ENCODE data around the gene CRY1.
A peak's percentile ranks its signal among the peaks of the same experiment; 100 is the strongest.

Gene CRY1

DNA sequence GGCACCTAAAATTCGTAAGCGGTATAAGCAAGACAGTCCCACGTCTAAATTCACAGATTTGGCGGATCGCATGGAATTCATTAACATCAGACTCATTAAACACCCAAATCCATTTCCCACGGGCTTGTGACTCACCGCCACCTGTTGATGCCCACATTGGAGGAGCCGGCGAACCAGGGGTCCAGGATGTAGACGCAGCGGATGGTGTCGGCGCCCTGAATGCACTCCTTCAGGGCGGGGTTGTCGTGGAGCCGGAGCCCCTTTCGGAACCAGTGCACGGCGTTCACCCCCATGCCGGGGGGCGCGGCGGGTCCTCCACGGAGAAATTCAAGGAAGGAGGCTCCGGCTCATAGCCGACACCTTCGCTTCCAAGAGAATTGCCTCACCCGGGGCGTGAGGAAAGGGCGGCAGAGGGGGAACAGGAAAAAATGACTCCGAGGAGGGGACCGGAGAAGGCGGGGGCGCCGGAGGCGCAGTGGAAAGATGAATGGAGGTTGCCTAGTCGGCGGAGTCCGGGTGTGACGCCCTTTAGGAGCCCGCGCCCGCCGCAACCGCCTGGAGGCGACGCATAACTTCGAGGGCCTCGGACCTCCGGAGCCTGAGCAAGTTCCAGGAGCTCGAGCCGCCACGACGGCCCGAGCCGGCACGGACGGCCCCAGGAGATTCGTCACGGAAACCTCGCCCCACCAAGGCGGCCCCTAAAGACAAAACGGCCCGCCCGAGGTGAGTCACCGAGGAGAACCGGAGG, 506 bp downstream of the CRY1 start:
- TF ChIP-seq, protein P1, sequence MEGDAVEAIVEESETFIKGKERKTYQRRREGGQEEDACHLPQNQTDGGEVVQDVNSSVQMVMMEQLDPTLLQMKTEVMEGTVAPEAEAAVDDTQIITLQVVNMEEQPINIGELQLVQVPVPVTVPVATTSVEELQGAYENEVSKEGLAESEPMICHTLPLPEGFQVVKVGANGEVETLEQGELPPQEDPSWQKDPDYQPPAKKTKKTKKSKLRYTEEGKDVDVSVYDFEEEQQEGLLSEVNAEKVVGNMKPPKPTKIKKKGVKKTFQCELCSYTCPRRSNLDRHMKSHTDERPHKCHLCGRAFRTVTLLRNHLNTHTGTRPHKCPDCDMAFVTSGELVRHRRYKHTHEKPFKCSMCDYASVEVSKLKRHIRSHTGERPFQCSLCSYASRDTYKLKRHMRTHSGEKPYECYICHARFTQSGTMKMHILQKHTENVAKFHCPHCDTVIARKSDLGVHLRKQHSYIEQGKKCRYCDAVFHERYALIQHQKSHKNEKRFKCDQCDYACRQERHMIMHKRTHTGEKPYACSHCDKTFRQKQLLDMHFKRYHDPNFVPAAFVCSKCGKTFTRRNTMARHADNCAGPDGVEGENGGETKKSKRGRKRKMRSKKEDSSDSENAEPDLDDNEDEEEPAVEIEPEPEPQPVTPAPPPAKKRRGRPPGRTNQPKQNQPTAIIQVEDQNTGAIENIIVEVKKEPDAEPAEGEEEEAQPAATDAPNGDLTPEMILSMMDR (conservative IDR thresholded peaks at IDR 0.05; ENCODE audit: control insufficient read depth, insufficient read depth, low read depth, low read length), result no peak
- H3K4me3 ChIP-seq (ENCODE audit: control insufficient read depth, low read depth, low read length), result peak overlapping the region; percentile 85
- DNase-seq (ENCODE audit: low read depth), result peak; percentile 36

DNA sequence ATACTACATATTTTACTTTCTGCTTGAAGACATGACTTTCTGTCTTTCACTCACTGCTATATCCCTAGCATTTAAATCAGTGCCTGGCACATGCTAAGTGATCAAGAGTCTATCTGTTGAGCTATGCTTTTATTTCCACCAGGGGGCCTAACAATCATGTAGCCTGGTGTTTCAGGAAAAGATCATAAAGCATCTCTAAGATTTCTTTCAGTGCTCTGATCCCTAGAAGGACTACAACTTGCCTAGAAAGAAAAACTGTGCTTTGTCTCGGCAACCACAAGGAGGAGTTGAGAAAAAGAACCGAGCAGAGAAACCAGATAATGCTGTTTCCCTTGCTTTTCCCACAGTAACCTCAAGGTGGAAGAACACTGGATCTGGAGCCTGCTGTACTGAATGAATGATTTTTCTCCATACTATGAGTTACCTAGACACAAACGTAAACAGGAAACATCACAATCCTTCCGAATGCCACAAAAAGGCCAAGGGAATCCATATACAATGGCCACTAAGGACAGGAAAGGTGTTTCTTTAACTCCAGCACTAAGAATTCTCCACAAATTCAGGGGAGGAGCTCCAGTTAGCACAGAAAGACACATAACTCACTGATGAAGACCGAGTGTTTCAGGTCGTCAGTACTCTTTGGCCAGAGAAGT, 1.2 kb downstream of the CRY1 start:
- peak overlapping the region; percentile 85 for H3K4me3 ChIP-seq (ENCODE audit: control insufficient read depth, low read depth, low read length)
- peak; percentile 96 for DNase-seq (ENCODE audit: low read depth)
- TF ChIP-seq, protein P1 (conservative IDR thresholded peaks at IDR 0.05; ENCODE audit: control insufficient read depth, insufficient read depth, low read depth, low read length), result peak; percentile 79

DNA sequence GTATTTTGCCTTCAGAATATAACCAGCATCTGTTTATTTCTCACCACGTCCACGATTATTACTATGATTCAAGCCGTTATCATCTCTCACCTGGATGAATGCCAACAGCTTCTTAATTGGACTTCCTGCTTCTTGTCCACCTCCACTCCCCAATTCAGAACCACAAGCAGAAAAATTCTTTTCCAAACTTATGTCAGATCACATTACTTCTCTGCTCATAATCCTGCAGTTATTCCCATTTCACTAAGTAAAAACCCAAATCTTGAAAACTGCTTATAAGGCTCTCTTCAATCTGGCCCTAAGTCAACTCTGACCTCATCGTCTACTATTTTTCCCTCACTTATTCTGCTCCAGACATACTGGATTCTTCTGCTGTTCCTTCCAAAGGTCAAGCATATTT, 2.0 kb downstream of the CRY1 start:
- no peak overlapping the region for H3K4me3 ChIP-seq (ENCODE audit: control insufficient read depth, low read depth, low read length)
- TF ChIP-seq, protein P1 (conservative IDR thresholded peaks at IDR 0.05; ENCODE audit: control insufficient read depth, insufficient read depth, low read depth, low read length), result no peak
- peak; percentile 89 for DNase-seq (ENCODE audit: low read depth)

DNA sequence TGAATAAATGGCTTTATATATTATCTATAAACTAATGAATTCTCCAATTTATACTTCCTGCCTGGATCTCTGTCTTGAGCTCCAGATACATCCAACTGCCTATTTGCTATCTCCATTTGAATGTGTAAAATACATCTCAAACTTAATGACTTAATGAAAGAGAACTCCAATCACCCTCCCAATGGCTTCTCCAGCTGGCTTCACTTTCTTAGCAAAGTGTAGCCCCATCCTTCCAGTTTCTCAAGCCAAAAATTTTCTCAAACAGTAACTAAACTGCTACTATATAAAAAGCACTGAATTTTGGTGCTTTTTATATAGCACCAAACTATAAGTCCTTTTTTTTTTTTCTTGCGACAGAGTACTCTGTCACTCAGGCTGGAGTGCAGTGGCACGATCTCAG, 2.6 kb downstream of the CRY1 start:
- DNase-seq (ENCODE audit: low read depth), result no peak
- H3K4me3 ChIP-seq (ENCODE audit: control insufficient read depth, low read depth, low read length), result no peak overlapping the region
- TF ChIP-seq, protein P1 (conservative IDR thresholded peaks at IDR 0.05; ENCODE audit: control insufficient read depth, insufficient read depth, low read depth, low read length), result no peak

DNA sequence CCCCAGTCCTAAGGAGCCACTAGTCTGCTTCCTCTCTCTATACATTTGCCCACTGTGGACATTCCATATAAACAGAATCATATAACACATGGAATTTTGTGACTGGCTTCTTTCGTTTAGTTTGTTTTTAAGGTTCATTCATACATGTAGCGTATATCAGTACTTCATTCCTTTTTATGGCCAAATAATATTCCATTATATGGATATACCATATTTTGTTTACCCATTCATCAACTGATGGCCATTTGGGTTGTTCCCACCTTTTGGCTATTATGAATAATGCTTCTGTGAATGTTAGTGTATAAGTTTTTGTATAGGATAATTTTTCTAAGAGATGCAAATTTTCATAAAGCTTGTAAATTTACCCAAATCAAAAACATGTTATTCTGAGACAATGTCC, 4.4 kb downstream of the CRY1 start:
- TF ChIP-seq, protein P1 (conservative IDR thresholded peaks at IDR 0.05; ENCODE audit: control insufficient read depth, insufficient read depth, low read depth, low read length), result no peak
- DNase-seq (ENCODE audit: low read depth), result no peak
- no peak overlapping the region for H3K4me3 ChIP-seq (ENCODE audit: control insufficient read depth, low read depth, low read length)

DNA sequence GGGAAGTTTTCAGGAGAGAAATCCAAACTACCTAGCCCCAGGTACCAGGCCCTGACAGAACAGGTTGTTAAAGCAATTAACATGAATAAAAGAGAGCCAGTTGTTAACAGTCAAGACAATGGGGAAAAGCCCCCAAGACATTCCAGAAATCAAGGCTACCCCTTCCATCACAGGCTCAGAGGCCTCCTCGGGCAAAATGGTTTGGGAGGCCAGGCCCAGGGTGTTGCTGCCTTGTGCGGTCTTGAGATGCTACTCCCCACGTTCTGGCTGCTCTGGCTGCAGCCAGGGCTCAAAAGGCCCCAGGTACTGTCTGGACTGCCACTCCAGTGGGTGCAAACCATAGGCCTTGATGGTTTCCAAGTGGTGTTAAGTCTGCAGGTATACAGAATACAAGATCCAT, 7.0 kb downstream of the CRY1 start:
- TF ChIP-seq, protein P1 (conservative IDR thresholded peaks at IDR 0.05; ENCODE audit: control insufficient read depth, insufficient read depth, low read depth, low read length), result no peak
- no peak for DNase-seq (ENCODE audit: low read depth)
- no peak overlapping the region for H3K4me3 ChIP-seq (ENCODE audit: control insufficient read depth, low read depth, low read length)

All from fibroblast of mammary gland (primary cell).